ENCODE data around the gene PELI1. TPM values are rescaled to one million over a fixed set of nuclear protein-coding genes. Genes with fewer than 3 reads are reported as not detected.

PELI1 gene
- total and polyA plus RNA-seq, 2 experiments from 2014 or later = 2.8 to 7.8 TPM

- Histone ChIP-seq H3K4me3 (no peak overlapping the region), H4K20me1 (ENCODE audit: insufficient read depth) (no peaks in the 10 kb centered on the region), H3K4me1 (ENCODE audit: insufficient read depth) (peaks cover 17% of the 10 kb centered on the region), H3K27me3 (replicated peaks; ENCODE audit: insufficient read depth) (no peaks in the 10 kb centered on the region), H3K9ac (no peak overlapping the region), H3K9me3 (ENCODE audit: low read depth) (no peaks in the 10 kb centered on the region), H3K9me2 (ENCODE audit: insufficient read depth) (no peaks in the 10 kb centered on the region), H3F3A (ENCODE audit: insufficient read depth) (no peaks in the 10 kb centered on the region), H3K36me3 (ENCODE audit: low read depth) (no peaks in the 10 kb centered on the region), H3K79me2 (ENCODE audit: insufficient read depth) (peaks cover 30% of the 10 kb centered on the region), H3K27ac (no peak overlapping the region), H2AFZ (no peak overlapping the region), H3K4me2 (ENCODE audit: unreplicated experiment) (no peak overlapping the region)
- DNase-seq = no peak
- in situ Hi-C loops (cut with MboI) = no loop called here
- 35 to 51% methylated on average over 1 of the region's 1 CpG for WGBS, 2 experiments (ENCODE audit: low coverage in 1 of 2, low lambda C conversion rate in 2 of 2, missing lambda C conversion rate in 2 of 2)
- TF ChIP-seq EZH2 (IDR thresholded peaks at IDR 0.05; ENCODE audit: insufficient read depth, poor library complexity, severe bottlenecking) = no peak
- TF ChIP-seq EZH2phosphoT487 (IDR thresholded peaks at IDR 0.05; ENCODE audit: insufficient read depth, low read depth) = no peak
Observed at GRCh38 chr2:64145714-64146113, 1.5 kb upstream of the PELI1 start.

- Histone ChIP-seq H3K9me3 (ENCODE audit: low read depth) (no peaks in the 10 kb centered on the region), H4K20me1 (ENCODE audit: insufficient read depth) (no peaks in the 10 kb centered on the region), H3K36me3 (ENCODE audit: low read depth) (no peaks in the 10 kb centered on the region), H3K4me1 (ENCODE audit: insufficient read depth) (peaks cover 22% of the 10 kb centered on the region), H3K9me2 (ENCODE audit: insufficient read depth) (no peaks in the 10 kb centered on the region), H3K27ac (no peak overlapping the region), H3K79me2 (ENCODE audit: insufficient read depth) (peaks cover 35% of the 10 kb centered on the region), H2AFZ (no peak overlapping the region; the same call in 1 of the 2 replicates), H3K9ac (no peak overlapping the region), H3K4me2 (ENCODE audit: unreplicated experiment) (no peak overlapping the region), H3K27me3 (replicated peaks; ENCODE audit: insufficient read depth) (no peaks in the 10 kb centered on the region), H3F3A (ENCODE audit: insufficient read depth) (no peaks in the 10 kb centered on the region), H3K4me3 (no peak overlapping the region)
- TF ChIP-seq EZH2phosphoT487 (IDR thresholded peaks at IDR 0.05; ENCODE audit: insufficient read depth, low read depth) = no peak
- TF ChIP-seq EZH2 (IDR thresholded peaks at IDR 0.05; ENCODE audit: insufficient read depth, poor library complexity, severe bottlenecking) = no peak
- DNase-seq = no peak
- 90 to 92% methylated on average over 7 of the region's 7 CpGs for WGBS, 2 experiments (ENCODE audit: low coverage in 1 of 2, low lambda C conversion rate in 2 of 2, missing lambda C conversion rate in 2 of 2)
- in situ Hi-C loops (cut with MboI) = no loop called here
Observed at GRCh38 chr2:64145119-64145518, 899 bp upstream of the PELI1 start.

- peak overlapping the region; percentile 98 for H3K4me2 ChIP-seq (ENCODE audit: unreplicated experiment)
- H3K27me3 ChIP-seq (replicated peaks; ENCODE audit: insufficient read depth) = no peaks in the 10 kb centered on the region
- in situ Hi-C loops (cut with MboI) = no loop called here
- H4K20me1 ChIP-seq (ENCODE audit: insufficient read depth) = no peaks in the 10 kb centered on the region
- 1% methylated on average over 45 to 56 of the region's 69 CpGs for WGBS, 2 experiments (ENCODE audit: low coverage in 1 of 2, low lambda C conversion rate in 2 of 2, missing lambda C conversion rate in 2 of 2)
- peak overlapping the region; percentile 82 for H3K9ac ChIP-seq
- H3F3A ChIP-seq (ENCODE audit: insufficient read depth) = no peaks in the 10 kb centered on the region
- H2AFZ ChIP-seq = peak overlapping the region; percentile 99
- H3K9me3 ChIP-seq (ENCODE audit: low read depth) = no peaks in the 10 kb centered on the region
- H3K4me1 ChIP-seq (ENCODE audit: insufficient read depth) = peaks cover 27% of the 10 kb centered on the region
- peak overlapping the region; percentile 49 for H3K27ac ChIP-seq
- peak; percentile 70 for DNase-seq
- no peaks in the 10 kb centered on the region for H3K36me3 ChIP-seq (ENCODE audit: low read depth)
- peak overlapping the region; percentile 95 for H3K4me3 ChIP-seq
- no peaks in the 10 kb centered on the region for H3K9me2 ChIP-seq (ENCODE audit: insufficient read depth)
- H3K79me2 ChIP-seq (ENCODE audit: insufficient read depth) = peaks cover 53% of the 10 kb centered on the region
- TF ChIP-seq EZH2 (IDR thresholded peaks at IDR 0.05; ENCODE audit: insufficient read depth, poor library complexity, severe bottlenecking) = no peak
- no peak for TF ChIP-seq EZH2phosphoT487 (IDR thresholded peaks at IDR 0.05; ENCODE audit: insufficient read depth, low read depth)
Observed at GRCh38 chr2:64143169-64144056, 807 bp downstream of the PELI1 start.

- H2AFZ ChIP-seq = peak overlapping the region; percentile 99
- no peaks in the 10 kb centered on the region for H3K9me3 ChIP-seq (ENCODE audit: low read depth)
- WGBS, 2 experiments (ENCODE audit: low coverage in 1 of 2, low lambda C conversion rate in 2 of 2, missing lambda C conversion rate in 2 of 2) = 33 to 43% methylated on average over 3 of the region's 3 CpGs
- H3K9ac ChIP-seq = peak overlapping the region; percentile 82
- H3K4me3 ChIP-seq = peak overlapping the region; percentile 95
- H3K36me3 ChIP-seq (ENCODE audit: low read depth) = no peaks in the 10 kb centered on the region
- in situ Hi-C loops (cut with MboI) = no loop called here
- no peak overlapping the region for H3K27ac ChIP-seq
- no peaks in the 10 kb centered on the region for H4K20me1 ChIP-seq (ENCODE audit: insufficient read depth)
- no peaks in the 10 kb centered on the region for H3K9me2 ChIP-seq (ENCODE audit: insufficient read depth)
- H3K4me2 ChIP-seq (ENCODE audit: unreplicated experiment) = peak overlapping the region; percentile 98
- H3K4me1 ChIP-seq (ENCODE audit: insufficient read depth) = peaks cover 27% of the 10 kb centered on the region
- peaks cover 59% of the 10 kb centered on the region for H3K79me2 ChIP-seq (ENCODE audit: insufficient read depth)
- DNase-seq = peak; percentile 20
- TF ChIP-seq EZH2 (IDR thresholded peaks at IDR 0.05; ENCODE audit: insufficient read depth, poor library complexity, severe bottlenecking) = no peak
- no peak for TF ChIP-seq EZH2phosphoT487 (IDR thresholded peaks at IDR 0.05; ENCODE audit: insufficient read depth, low read depth)
- H3F3A ChIP-seq (ENCODE audit: insufficient read depth) = no peaks in the 10 kb centered on the region
- H3K27me3 ChIP-seq (replicated peaks; ENCODE audit: insufficient read depth) = no peaks in the 10 kb centered on the region
Observed at GRCh38 chr2:64142741-64143168, 1.5 kb downstream of the PELI1 start.

Measured in GM23248 (cell line).